HCT116 (cell line): Measurements from ENCODE around the gene OXGR1. TPM values are rescaled to one million over a fixed set of nuclear protein-coding genes. Genes with fewer than 3 reads are reported as not detected.

Experiments
- ATAC-seq: fragments of 200-7000 bp; cut with Tn5 transposase; 2 replicates; pipeline ENCODE4 v1.9.1; 2020; ENCODE audit warnings: mild to moderate bottlenecking, moderate library complexity
- BruUV-seq: library from RNA; stranded (reverse); fragments of 400-500 nt; replicated peaks from 2 replicates; lab custom pipeline; 2021; lab: Mats Ljungman, UMichigan
- CTCF ChIA-PET: fragments of 300-600 bp; sonication (Branson Sonifier 250); formaldehyde crosslinking; loops from one replicate; lab custom pipeline; 2021; ENCODE audit warnings: antibody characterized with exemption; lab: Charles Lee
- POLR2A ChIA-PET: fragments of 300-600, 350-600 bp; sonication (Branson Sonifier 250); formaldehyde crosslinking; loops from one replicate; lab custom pipeline; 2021; ENCODE audit warnings: antibody characterized with exemption; lab: Charles Lee
- RAD21 ChIA-PET, 2 experiments: fragments of 300-600 bp; sonication (Branson Sonifier 250); formaldehyde crosslinking; loops; one replicate each; lab custom pipeline; 2023; ENCODE audit warnings: low total read pairs in 2 of 2; ENCODE audit not compliant: uncharacterized antibody in 2 of 2, unreplicated experiment in 2 of 2, low non-redundant PET in 1 of 2; lab: Charles Lee
- DNase-seq: peaks from one replicate; pipeline ENCODE4 v3.0.0-alpha.2; 2010; ENCODE audit warnings: low read depth, low spot score
- H2AFZ ChIP-seq: fragments of 200-600 bp; shearing (Covaris generic), sonication (generic); 2 replicates; pipeline ENCODE4 v1.6.1; 2017; ENCODE audit warnings: low read depth, mixed run types, mixed read lengths, antibody characterized with exemption, low read length; ENCODE audit not compliant: poor library complexity, severe bottlenecking
- H3K27ac ChIP-seq: 2 replicates; pipeline ENCODE4 v1.5.1; 2012; ENCODE audit warnings: low read depth, low read length
- H3K27me3 ChIP-seq: fragments of 200-600 bp; sonication (generic); 2 replicates; pipeline ENCODE4 v1.6.1; 2016; ENCODE audit warnings: mixed run types, low read length, mixed read lengths; ENCODE audit not compliant: insufficient read depth
- H3K36me3 ChIP-seq, 2 experiments: fragments of 200-500 bp in 1 of 2; fragments of 200-600 bp in 1 of 2; sonication (Bioruptor generic) in 1 of 2; sonication (generic) in 1 of 2; 2 replicates each; pipeline versions ENCODE4 v1.5.1 to v1.6.1; 2014 to 2016; ENCODE audit warnings: low read length in 2 of 2, inconsistent platforms in 1 of 2, mixed read lengths in 1 of 2, mixed run types in 1 of 2; ENCODE audit not compliant: insufficient read depth in 2 of 2, control insufficient read depth in 1 of 2
- H3K4me1 ChIP-seq, 2 experiments: fragments of 200-600 bp in 1 of 2; sonication (generic) in 1 of 2; 2 replicates each; pipeline versions ENCODE4 v1.5.1 to v1.6.1; 2012 to 2017; ENCODE audit warnings: low read length in 2 of 2, inconsistent platforms in 1 of 2, mild to moderate bottlenecking in 1 of 2, mixed read lengths in 1 of 2, mixed run types in 1 of 2, moderate library complexity in 1 of 2; ENCODE audit not compliant: insufficient read depth in 2 of 2, control insufficient read depth in 1 of 2
- H3K4me2 ChIP-seq: fragments of 200-600 bp; sonication (generic); 2 replicates; pipeline ENCODE4 v1.6.1; 2017; ENCODE audit warnings: mixed run types, low read length, mixed read lengths
- H3K4me3 ChIP-seq, 2 experiments: fragments of 200-600 bp in 1 of 2; sonication (generic) in 1 of 2; replicated peaks in 1 of 2; 2 replicates each; pipeline ENCODE4 v1.5.1; 2011 to 2016; ENCODE audit warnings: low read length in 2 of 2, control low read depth in 1 of 2, low read depth in 1 of 2, mild to moderate bottlenecking in 1 of 2, mixed read lengths in 1 of 2, mixed run types in 1 of 2
- H3K79me2 ChIP-seq: fragments of 200-600 bp; sonication (generic); 2 replicates; pipeline ENCODE4 v1.6.1; 2017; ENCODE audit warnings: mild to moderate bottlenecking, mixed run types, low read length, moderate library complexity, mixed read lengths; ENCODE audit not compliant: insufficient read depth
- H3K9ac ChIP-seq: fragments of 200-600 bp; sonication (generic); 2 replicates; pipeline ENCODE4 v1.6.1; 2016; ENCODE audit warnings: low read length, mixed read lengths
- H3K9me2 ChIP-seq: fragments of 200-600 bp; sonication (generic), shearing (Covaris generic); 2 replicates; pipeline ENCODE4 v1.6.1; 2017; ENCODE audit warnings: mixed run types, mild to moderate bottlenecking, moderate library complexity; ENCODE audit not compliant: insufficient read depth
- H3K9me3 ChIP-seq, 2 experiments: fragments of 200-500 bp in 1 of 2; fragments of 200-600 bp in 1 of 2; sonication (Bioruptor generic) in 1 of 2; sonication (generic) in 1 of 2; 2 replicates each; pipeline ENCODE4 v1.6.1; 2014 to 2017; ENCODE audit warnings: low read length in 2 of 2, mixed read lengths in 2 of 2, inconsistent platforms in 1 of 2, low read depth in 1 of 2, mild to moderate bottlenecking in 1 of 2, mixed run types in 1 of 2, moderate library complexity in 1 of 2; ENCODE audit not compliant: control insufficient read depth in 1 of 2, insufficient read depth in 1 of 2
- H4K20me1 ChIP-seq: fragments of 200-600 bp; sonication (generic), shearing (Covaris generic); 2 replicates; pipeline ENCODE4 v1.6.1; 2017; ENCODE audit warnings: mixed run types, mild to moderate bottlenecking, moderate library complexity; ENCODE audit not compliant: insufficient read depth
- ELF1 ChIP-seq: IDR thresholded peaks from 2 replicates; pipeline ENCODE4 v1.6.1; 2012; ENCODE audit warnings: low read depth, borderline replicate concordance
- EZH2phosphoT487 ChIP-seq: fragments of 200-600 bp; IDR thresholded peaks from 2 replicates; pipeline ENCODE4 v1.6.1; 2018; ENCODE audit warnings: antibody characterized with exemption, borderline replicate concordance
- POLR2AphosphoS5 ChIP-seq: IDR thresholded peaks from 2 replicates; pipeline ENCODE4 v1.6.1; 2011; ENCODE audit warnings: mild to moderate bottlenecking, low read depth, low read length, moderate library complexity
- RAD21 ChIP-seq: IDR thresholded peaks from 2 replicates; pipeline ENCODE4 v1.6.1; 2012; ENCODE audit warnings: low read depth, mild to moderate bottlenecking
- SIN3A ChIP-seq: IDR thresholded peaks from 2 replicates; pipeline ENCODE4 v1.6.1; 2012; ENCODE audit warnings: low read depth
- SP1 ChIP-seq: IDR thresholded peaks from 2 replicates; pipeline ENCODE4 v1.6.1; 2012; ENCODE audit warnings: low read depth
- SRF ChIP-seq: IDR thresholded peaks from 2 replicates; pipeline ENCODE4 v1.6.1; 2012; ENCODE audit warnings: low read depth
- YY1 ChIP-seq: IDR thresholded peaks from 2 replicates; pipeline ENCODE4 v1.6.1; 2011; ENCODE audit warnings: low read length, low read depth, moderate library complexity, mild to moderate bottlenecking; ENCODE audit not compliant: insufficient replicate concordance; ENCODE audit errors: extremely low read depth
- ZNF274 ChIP-seq: fragments of 200-500 bp; sonication (Bioruptor generic); IDR thresholded peaks from 2 replicates; pipeline ENCODE4 v1.6.1; 2014; ENCODE audit warnings: mild to moderate bottlenecking, low read depth, low read length, inconsistent platforms
- intact Hi-C: fragments of 100-400 bp; cut with micrococcal nuclease; formaldehyde crosslinking; loops from 2 replicates; pipeline ENCODE4 v1.10.0; 2022
- total RNA-seq: library from RNA; stranded (reverse); gene quantifications from one replicate; pipeline ENCODE4 v1.2.1, GENCODE V29; 2021; ENCODE audit not compliant: unreplicated experiment
- TF ChIP-seq, protein P1 (sequence below), 3 experiments: fragments of 200-600 bp in 1 of 3; sonication (generic) in 1 of 3; IDR thresholded peaks in 2 of 3; conservative IDR thresholded peaks in 1 of 3; 2 replicates each; pipeline ENCODE4 v1.5.1; 2012 to 2017; ENCODE audit warnings: low read depth in 2 of 3, low read length in 2 of 3, antibody characterized with exemption in 1 of 3, borderline replicate concordance in 1 of 3, control low read depth in 1 of 3, mild to moderate bottlenecking in 1 of 3, mixed read lengths in 1 of 3, mixed run types in 1 of 3, moderate library complexity in 1 of 3; ENCODE audit not compliant: insufficient read depth in 1 of 3
- TF ChIP-seq, protein P2 (sequence below): IDR thresholded peaks from 2 replicates; pipeline ENCODE4 v1.6.1; 2012
- TF ChIP-seq, protein P3 (sequence below): IDR thresholded peaks from 2 replicates; pipeline ENCODE4 v1.6.1; 2011; ENCODE audit warnings: mild to moderate bottlenecking, low read length, moderate library complexity; ENCODE audit not compliant: insufficient replicate concordance; ENCODE audit errors: extremely low read depth

Gene OXGR1
- total RNA-seq, 1 experiment from 2014 or later, result not detected

DNA sequence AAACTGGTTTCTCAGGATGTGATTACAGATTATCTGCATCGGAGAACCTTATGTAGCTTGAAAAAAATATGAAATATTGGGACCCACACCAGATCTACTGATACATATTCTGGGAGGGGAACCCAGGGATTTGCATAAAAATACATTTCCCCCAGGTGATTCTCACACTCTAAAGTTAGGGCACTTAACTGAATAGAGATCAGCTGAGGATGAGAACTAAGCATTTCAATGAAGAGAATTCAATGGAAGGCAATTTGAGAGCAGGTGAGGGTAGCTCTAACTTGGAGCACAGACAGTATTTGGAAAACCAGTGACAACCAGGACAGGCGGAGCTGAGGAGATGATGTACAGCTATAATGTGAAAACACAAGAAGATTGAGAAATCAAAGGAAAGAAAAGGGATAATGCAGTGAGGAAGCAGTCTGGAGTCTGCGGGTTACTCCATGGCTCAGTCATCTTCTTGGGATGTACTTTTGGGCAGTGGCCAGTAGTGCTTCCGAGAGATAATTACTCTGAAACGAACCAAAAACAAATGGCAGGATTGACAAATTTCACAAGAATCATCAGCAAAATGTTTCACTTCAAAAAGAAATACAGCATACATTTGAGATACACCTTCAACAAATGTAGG, 6.1 kb upstream of the OXGR1 start:
- H3K9me2 ChIP-seq, result no peaks in the 10 kb centered on the region
- H3K4me3 ChIP-seq, result no peak overlapping the region
- no peak for ATAC-seq
- no peaks in the 10 kb centered on the region for H3K9me3 ChIP-seq
- H4K20me1 ChIP-seq, result no peaks in the 10 kb centered on the region
- TF ChIP-seq YY1 (no peak), RAD21 (no peak), SIN3A (no peak), ELF1 (no peak), POLR2AphosphoS5 (no peak), EZH2phosphoT487 (no peak), SP1 (no peak), SRF (no peak), ZNF274 (no peak)
- TF ChIP-seq, protein P1, sequence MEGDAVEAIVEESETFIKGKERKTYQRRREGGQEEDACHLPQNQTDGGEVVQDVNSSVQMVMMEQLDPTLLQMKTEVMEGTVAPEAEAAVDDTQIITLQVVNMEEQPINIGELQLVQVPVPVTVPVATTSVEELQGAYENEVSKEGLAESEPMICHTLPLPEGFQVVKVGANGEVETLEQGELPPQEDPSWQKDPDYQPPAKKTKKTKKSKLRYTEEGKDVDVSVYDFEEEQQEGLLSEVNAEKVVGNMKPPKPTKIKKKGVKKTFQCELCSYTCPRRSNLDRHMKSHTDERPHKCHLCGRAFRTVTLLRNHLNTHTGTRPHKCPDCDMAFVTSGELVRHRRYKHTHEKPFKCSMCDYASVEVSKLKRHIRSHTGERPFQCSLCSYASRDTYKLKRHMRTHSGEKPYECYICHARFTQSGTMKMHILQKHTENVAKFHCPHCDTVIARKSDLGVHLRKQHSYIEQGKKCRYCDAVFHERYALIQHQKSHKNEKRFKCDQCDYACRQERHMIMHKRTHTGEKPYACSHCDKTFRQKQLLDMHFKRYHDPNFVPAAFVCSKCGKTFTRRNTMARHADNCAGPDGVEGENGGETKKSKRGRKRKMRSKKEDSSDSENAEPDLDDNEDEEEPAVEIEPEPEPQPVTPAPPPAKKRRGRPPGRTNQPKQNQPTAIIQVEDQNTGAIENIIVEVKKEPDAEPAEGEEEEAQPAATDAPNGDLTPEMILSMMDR (IDR thresholded peaks at IDR 0.05 in 2 of 3, conservative IDR thresholded peaks at IDR 0.05 in 1 of 3; ENCODE audit: borderline replicate concordance in 1 of 3, insufficient read depth in 1 of 3, low read depth in 2 of 3, low read length in 2 of 3), result no peak
- TF ChIP-seq, protein P2, sequence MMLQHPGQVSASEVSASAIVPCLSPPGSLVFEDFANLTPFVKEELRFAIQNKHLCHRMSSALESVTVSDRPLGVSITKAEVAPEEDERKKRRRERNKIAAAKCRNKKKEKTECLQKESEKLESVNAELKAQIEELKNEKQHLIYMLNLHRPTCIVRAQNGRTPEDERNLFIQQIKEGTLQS, result no peak
- TF ChIP-seq, protein P3, sequence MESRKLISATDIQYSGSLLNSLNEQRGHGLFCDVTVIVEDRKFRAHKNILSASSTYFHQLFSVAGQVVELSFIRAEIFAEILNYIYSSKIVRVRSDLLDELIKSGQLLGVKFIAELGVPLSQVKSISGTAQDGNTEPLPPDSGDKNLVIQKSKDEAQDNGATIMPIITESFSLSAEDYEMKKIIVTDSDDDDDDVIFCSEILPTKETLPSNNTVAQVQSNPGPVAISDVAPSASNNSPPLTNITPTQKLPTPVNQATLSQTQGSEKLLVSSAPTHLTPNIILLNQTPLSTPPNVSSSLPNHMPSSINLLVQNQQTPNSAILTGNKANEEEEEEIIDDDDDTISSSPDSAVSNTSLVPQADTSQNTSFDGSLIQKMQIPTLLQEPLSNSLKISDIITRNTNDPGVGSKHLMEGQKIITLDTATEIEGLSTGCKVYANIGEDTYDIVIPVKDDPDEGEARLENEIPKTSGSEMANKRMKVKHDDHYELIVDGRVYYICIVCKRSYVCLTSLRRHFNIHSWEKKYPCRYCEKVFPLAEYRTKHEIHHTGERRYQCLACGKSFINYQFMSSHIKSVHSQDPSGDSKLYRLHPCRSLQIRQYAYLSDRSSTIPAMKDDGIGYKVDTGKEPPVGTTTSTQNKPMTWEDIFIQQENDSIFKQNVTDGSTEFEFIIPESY, result no peak
- no peaks in the 10 kb centered on the region for H3K36me3 ChIP-seq
- H2AFZ ChIP-seq, result no peak overlapping the region
- no peaks in the 10 kb centered on the region for H3K79me2 ChIP-seq
- no peak for DNase-seq
- intact Hi-C loops, result no loop called here
- no peak overlapping the region for H3K27ac ChIP-seq
- H3K9ac ChIP-seq, result no peak overlapping the region
- no TSS peak for BruUV-seq
- H3K4me2 ChIP-seq, result no peak overlapping the region
- H3K4me1 ChIP-seq, result peaks cover 7 to 11% of the 10 kb centered on the region in 2 experiments
- RAD21 ChIA-PET, result no interaction called here
- CTCF ChIA-PET, result no interaction called here
- H3K27me3 ChIP-seq, result peaks cover 7% of the 10 kb centered on the region; the same call in 1 of the 2 replicates
- POLR2A ChIA-PET, result no interaction called here
